Stimulated activated CD8-positive, alpha-beta memory T cell treated with anti-CD3 and anti-CD28 coated beads, Interleukin-4, amount 100 ng/mL, for 48 hours (primary cell): ENCODE results near the gene PEX12.
"Not testable (repeated sequence)": the region's sequence is repeated elsewhere in the genome, so short reads cannot be mapped to it uniquely, and the experiment has no call there.

Source experiments
- DNase-seq: peaks from one replicate; pipeline ENCODE4 v3.0.0-alpha.2; 2020

PEX12 gene

GRCh38 chr17:35577830-35578196 is 558 bp downstream of the PEX12 start:
- DNase-seq: no peak

GRCh38 chr17:35575759-35576158 is 2.6 kb downstream of the PEX12 start:
- no peak for DNase-seq

- DNase-seq: no peak
Measured at GRCh38 chr17:35569405-35569804, 9.0 kb downstream of the PEX12 start.

DNA sequence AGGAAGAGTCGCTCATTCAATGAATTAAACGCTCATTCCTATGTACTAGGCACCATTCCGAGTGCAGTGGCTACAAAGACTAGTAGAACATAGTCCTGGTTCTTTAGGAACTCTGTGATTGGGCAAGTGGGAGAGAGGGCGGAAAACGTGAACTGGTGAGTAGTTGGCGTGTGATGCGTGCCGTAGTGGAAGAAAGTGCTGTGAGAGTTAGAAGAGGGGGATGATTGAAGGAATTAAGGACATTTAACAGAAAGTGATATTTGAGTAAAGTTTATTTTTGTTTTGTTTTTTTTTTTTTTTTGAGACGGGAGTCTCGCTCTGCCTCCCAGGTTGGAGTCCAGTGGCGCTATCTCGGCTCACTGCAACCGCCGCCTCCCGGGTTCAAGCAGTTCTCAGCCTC is 9.8 kb downstream of the PEX12 start:
- peak; percentile 60 for DNase-seq

DNA sequence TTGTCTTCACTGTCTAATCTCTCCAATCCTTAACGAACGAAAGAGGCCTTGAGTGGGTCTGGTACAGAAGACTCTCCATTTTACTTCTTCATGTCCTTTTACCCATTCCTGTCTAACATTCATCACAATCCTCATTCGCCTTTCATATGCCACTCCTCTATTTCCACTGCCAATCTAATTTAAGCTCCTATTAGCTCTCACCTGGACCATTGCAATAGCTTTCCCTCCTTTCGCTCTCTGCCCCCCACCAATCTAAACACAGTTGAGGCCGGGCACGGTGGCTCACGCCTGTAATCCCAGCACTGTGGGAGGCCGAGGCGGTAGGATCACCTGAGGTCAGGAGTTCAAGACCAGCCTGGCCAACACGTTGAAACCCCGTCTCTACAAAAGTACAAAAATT is 11.4 kb downstream of the PEX12 start:
- DNase-seq: no peak

DNA sequence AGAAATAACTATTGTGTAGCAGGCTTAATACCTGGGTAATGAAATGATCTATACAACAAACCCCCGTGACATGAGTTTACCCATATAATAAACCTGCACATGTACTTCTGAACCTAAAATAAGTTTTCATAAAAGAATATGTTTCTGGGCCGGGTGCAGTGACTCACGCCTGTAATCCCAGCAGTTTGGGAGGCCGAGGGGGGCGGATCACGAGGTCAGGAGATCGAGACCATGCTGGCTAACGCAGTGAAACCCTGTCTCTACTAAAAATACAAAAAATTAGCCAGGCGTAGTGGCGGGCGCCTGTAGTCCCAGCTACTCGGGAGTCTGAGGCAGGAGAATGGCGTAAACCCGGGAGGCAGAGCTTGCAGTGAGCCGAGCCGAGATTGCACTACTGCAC is 15.2 kb downstream of the PEX12 start:
- DNase-seq: not testable (repeated sequence)

DNA sequence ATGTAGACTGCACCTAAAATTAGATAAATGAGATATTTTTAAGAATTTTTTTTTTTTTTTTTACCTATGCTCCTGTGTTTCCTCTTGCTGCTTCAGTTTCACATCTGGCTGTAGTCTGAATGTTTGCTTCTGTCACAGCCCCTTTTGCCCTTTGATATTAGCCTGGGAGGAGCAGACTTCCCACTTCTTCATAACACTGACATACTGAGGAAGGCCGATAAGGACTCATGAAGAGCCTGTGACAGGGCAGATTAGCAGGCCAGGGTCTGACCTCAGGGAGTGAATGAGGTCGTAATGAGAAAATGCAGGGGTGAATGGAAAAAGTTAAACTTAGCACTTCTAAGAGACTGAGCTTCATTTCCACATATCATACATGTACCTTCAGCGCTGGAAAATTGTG is 17.7 kb downstream of the PEX12 start, which contains the start of gene SLFN14:
SLFN14 (minus strand) TSS at position 117 of the 400 bp plus-strand sequence. CDS start 2,757 bp downstream, outside the sequence.
- DNase-seq: no peak

DNA sequence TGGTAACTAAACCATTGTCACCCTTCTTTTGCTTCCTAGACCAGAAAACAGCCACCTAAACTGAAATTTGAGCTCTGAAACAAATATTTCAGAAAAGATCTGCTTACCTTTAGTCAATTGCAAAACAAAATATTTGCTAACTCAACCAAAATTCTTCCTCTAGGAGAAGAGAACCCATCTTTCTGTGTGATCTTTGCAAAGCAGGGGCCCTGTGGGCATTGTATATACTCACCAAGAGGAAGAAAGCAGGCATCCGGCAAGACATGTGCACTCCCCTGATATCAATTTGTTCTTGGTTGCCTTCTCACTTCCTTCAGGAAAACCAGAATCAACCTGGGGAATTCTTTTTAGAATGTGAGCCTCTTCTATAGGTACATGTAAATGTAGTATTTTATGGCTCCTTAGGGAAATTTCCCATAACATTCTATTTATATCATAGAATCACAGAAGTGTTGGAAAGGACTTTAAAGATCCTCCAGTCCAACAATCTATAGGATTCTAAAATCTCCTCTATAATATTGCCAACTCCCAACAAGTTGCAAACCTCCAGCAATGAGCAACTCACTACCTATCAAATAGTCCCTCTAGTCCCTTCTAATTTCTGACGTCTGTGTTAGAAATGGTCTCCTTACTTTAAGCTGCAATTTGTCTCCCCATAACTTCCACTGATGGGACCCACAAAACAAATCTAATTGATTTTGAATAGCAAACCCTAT is 18.7 kb downstream of the PEX12 start:
- DNase-seq: no peak

GRCh38 chr17:35557353-35557752 is 21.0 kb downstream of the PEX12 start:
- no peak for DNase-seq

GRCh38 chr17:35555691-35556090 is 22.7 kb downstream of the PEX12 start:
- DNase-seq: no peak

DNA sequence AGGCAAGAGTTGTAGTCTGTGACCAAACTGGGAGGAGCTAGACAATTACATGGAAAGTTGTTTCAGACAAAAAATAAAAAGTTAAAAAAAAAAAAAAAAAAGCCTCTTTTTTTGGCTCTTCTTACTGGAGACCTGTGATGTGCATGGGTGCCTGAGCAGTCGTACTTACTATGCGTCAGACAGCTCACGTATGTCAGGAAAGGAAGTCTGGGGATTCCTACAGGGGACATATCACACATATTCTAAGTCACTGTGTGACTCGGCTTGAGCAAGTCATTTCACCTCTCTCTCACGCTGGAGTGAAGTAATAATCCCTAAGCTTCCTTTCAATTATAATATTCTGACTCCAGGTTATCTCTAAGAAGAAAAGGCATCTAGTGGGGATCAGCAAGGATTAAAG is 23.7 kb downstream of the PEX12 start:
- DNase-seq: no peak

DNA sequence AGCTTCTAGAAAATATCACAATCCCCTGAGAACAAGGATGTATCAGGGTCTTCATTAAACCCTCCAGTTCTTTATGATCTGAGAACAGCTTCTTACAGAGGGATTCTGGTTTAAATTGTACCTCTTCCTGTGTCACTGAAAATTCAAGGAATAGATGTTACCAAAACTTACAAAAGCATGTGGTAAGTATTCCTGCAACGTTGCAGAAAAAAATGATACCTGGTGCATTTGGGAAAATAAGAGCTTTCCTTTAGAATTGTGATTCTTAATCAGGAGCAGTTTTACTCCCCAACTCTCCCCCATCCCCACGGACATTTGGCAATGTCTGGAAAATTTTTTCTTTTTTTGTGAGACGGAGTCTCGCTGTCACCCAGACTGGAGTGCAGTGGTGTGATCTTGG is 25.1 kb downstream of the PEX12 start:
- no peak for DNase-seq

- DNase-seq: no peak
Measured at GRCh38 chr17:35548978-35549377, 29.4 kb downstream of the PEX12 start.

DNA sequence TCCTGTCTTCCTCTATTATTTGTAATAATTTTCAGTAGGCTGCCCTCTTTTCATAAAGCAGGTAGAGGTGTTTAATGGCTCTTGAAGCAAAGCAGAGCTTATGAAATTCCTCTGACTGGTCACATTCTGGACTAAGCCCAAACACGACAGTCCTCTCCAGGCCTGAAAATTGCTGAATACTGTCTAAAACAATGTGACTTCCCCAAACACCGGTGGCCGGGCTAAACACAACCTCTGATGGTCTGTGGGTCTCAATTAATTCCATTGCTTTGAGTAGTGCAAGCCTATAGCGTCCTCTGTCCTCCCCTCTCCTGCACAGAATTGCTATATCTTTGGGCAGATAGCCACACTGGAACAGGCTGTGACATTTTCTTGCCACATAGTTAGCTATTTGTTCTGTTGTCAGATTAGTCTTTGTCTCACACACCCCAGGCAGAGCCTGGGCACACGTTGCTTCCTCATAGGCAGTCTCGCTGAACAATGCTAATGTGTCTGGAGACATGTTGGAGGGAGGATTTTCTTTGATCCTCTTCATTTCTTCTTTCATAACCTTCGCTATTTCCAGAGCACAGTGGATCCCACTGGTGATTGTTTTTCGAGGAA is 30.1 kb downstream of the PEX12 start:
- DNase-seq: no peak

DNA sequence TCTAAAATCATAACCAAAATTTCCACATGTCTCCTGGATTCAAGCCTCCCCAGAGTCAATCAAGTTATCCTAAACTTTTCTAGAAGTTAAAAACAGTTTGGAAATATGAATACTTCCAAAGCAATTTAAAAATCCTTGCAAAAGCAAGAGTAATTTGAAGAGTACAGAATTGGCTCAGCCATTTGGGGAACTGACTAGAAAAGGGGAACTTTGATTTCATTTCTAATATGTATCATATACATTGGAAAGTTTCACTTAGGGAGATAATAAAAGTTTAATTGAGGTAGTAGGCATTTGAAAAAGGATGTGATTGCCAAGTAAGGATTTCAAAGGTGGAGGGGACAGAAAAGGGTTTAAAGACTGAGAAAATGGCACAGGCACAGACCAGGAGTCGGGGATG is 31.9 kb downstream of the PEX12 start:
- DNase-seq: no peak

DNA sequence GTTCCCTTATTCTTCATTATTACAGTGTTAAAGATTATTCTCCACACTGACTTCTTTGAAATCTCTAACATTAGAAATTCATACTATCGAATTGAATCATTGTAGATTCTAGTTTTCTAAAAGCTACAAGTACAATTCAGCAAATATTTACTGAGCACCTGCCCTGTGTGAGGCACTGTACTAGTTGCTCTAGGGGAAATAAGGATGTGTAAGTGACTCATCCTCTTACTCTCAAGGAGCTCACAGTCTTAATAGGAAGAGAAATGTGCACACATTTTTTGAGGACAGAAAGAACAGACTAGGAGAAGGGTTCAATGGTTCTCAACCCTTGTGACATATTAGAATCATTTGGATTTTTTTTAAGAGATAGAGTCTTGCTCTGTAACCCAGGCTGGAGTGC is 33.2 kb downstream of the PEX12 start:
- DNase-seq: no peak

- DNase-seq: no peak
Measured at GRCh38 chr17:35543856-35544255, 34.5 kb downstream of the PEX12 start.

DNA sequence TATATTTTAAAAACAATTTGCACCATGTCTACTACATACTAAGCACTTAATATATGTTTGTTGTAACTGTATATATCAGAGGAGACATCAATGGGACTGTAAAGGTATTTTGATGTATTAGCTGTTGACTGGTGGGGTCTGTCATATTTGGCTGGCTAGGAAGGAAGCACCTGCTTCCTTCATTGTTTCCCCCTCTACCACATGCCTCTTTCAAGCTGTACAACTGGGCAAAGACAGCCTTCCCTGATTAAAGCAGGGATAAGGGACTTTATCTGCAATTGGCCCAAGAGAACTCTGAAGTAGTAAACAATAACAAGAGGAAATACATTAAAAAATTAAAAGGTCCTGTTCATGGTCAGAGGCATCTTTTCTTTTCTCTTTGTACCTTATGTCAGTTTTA is 35.4 kb downstream of the PEX12 start:
- DNase-seq: no peak

- DNase-seq: no peak
Measured at GRCh38 chr17:35541434-35541833, 36.9 kb downstream of the PEX12 start.

DNA sequence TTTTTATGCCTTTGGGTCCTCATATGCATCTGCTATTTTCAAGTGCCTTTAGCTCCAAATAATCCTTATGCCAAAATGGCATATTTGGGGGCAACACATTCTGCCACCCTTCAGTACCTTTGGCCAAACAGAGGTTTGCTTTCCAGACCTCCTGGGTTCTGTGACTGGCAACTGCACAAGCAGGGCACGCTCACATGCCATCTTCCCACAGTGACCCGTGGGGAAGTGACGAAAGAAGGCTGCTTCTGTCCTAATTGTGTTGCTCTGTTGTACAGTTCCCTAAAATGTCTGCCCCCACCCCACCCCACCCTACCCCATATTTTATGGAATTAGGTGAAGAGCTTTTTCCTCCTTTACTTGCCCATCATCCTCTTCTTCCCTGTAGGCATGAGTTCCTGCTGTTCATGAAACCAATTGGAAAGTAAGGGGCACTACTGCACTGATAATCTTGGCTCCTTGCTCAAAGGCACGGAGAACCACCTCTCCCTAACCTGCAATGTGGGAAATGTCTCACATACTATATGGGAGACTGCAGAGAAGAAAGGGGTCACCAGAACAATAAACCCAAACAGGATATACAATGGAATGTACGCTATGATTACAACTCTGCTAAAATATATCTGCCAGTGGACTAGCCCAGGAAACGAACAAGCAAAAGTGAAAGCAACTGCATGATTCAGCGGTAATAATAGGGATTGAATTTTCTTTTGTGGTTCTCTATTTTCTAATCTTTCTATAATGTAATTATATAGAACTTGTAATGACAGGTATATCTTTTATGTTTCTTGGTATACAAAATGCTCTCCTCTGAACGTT is 37.6 kb downstream of the PEX12 start:
- peak; percentile 69 for DNase-seq

GRCh38 chr17:35539659-35540026 is 38.7 kb downstream of the PEX12 start:
- DNase-seq: no peak

- DNase-seq: no peak
Measured at GRCh38 chr17:35537601-35538141, 40.7 kb downstream of the PEX12 start, which contains the start of gene SLFN12L. TSS of gene SLFN12L (minus strand) at chr17:35537678. CDS start at chr17:35522364, 15,314 bp downstream.

- DNase-seq: peak; percentile 56
Measured at GRCh38 chr17:35536664-35537171, 41.7 kb downstream of the PEX12 start.
